Measurements from ENCODE around the gene LCLAT1. TPM values are rescaled to one million over a fixed set of nuclear protein-coding genes. Genes with fewer than 3 reads are reported as not detected.

Gene LCLAT1
- polyA plus RNA-seq, 1 experiment, result 10.8 TPM

- no peak for TF ChIP-seq CTCF (IDR thresholded peaks at IDR 0.05; ENCODE audit: insufficient read depth, low read depth, low read length)
- ChIA-PET CTCF (interaction anchor here (0.8 kb wide), 2 partner anchors 11 to 31 kb away, joined by 3 read pairs; no protein-coding TSS in a partner anchor), POLR2A (no interaction called here)
- no peak overlapping the region for H3K4me3 ChIP-seq (ENCODE audit: low read depth, low read length)
- no peaks in the 10 kb centered on the region for H3K27me3 ChIP-seq (ENCODE audit: control insufficient read depth, insufficient read depth, low read length)
- H3K36me3 ChIP-seq (ENCODE audit: control insufficient read depth, insufficient read depth, low read length), result no peaks in the 10 kb centered on the region
- DNase-seq (ENCODE audit: low read depth), result no peak
Observed at GRCh38 chr2:30649828-30650227, 202.8 kb downstream of the LCLAT1 start.

- ChIA-PET POLR2A (no interaction called here), CTCF (interaction anchor here (0.9 to 2.0 kb wide), 4 partner anchors 10 to 59 kb away, joined by 3 to 6 read pairs (median 3); no protein-coding TSS in a partner anchor)
- no peaks in the 10 kb centered on the region for H3K27me3 ChIP-seq (ENCODE audit: control insufficient read depth, insufficient read depth, low read length)
Observed at GRCh38 chr2:30652271-30652915, 205.3 kb downstream of the LCLAT1 start.

GRCh38 chr2:30653847-30654246 lies 206.8 kb downstream of the LCLAT1 start:
- no peak for TF ChIP-seq CTCF (IDR thresholded peaks at IDR 0.05; ENCODE audit: insufficient read depth, low read depth, low read length)
- H3K36me3 ChIP-seq (ENCODE audit: control insufficient read depth, insufficient read depth, low read length), result no peaks in the 10 kb centered on the region
- H3K4me3 ChIP-seq (ENCODE audit: low read depth, low read length), result no peak overlapping the region
- ChIA-PET CTCF (interaction anchor here (2.0 kb wide), 1 partner anchor 8 kb away, joined by 6 read pairs; no protein-coding TSS in a partner anchor), POLR2A (interaction anchor here (0.6 kb wide), 1 partner anchor 665 kb away, joined by 11 read pairs; no protein-coding TSS in a partner anchor)
- DNase-seq (ENCODE audit: low read depth), result no peak
- no peaks in the 10 kb centered on the region for H3K27me3 ChIP-seq (ENCODE audit: control insufficient read depth, insufficient read depth, low read length)

More at GRCh38 chr2:30652271-30652915, 205.3 kb downstream of the LCLAT1 start:
- no peak for DNase-seq (ENCODE audit: low read depth)
- Histone ChIP-seq H3K36me3 (ENCODE audit: control insufficient read depth, insufficient read depth, low read length) (no peaks in the 10 kb centered on the region), H3K4me3 (ENCODE audit: low read depth, low read length) (no peak overlapping the region)
- TF ChIP-seq CTCF (IDR thresholded peaks at IDR 0.05; ENCODE audit: insufficient read depth, low read depth, low read length), result no peak

GRCh38 chr2:30654404-30654803 lies 207.4 kb downstream of the LCLAT1 start:
- Histone ChIP-seq H3K4me3 (ENCODE audit: low read depth, low read length) (no peak overlapping the region), H3K36me3 (ENCODE audit: control insufficient read depth, insufficient read depth, low read length) (no peaks in the 10 kb centered on the region), H3K27me3 (ENCODE audit: control insufficient read depth, insufficient read depth, low read length) (no peaks in the 10 kb centered on the region)
- CTCF ChIA-PET, result interaction anchor here (0.9 kb wide), 1 partner anchor 57 kb away, joined by 3 read pairs; no protein-coding TSS in a partner anchor
- POLR2A ChIA-PET, result interaction anchor here (0.6 kb wide), 1 partner anchor 664 kb away, joined by 11 read pairs; no protein-coding TSS in a partner anchor
- DNase-seq (ENCODE audit: low read depth), result no peak
- TF ChIP-seq CTCF (IDR thresholded peaks at IDR 0.05; ENCODE audit: insufficient read depth, low read depth, low read length), result no peak

- Histone ChIP-seq H3K27me3 (ENCODE audit: control insufficient read depth, insufficient read depth, low read length) (no peaks in the 10 kb centered on the region), H3K4me3 (ENCODE audit: low read depth, low read length) (no peak overlapping the region), H3K36me3 (ENCODE audit: control insufficient read depth, insufficient read depth, low read length) (no peaks in the 10 kb centered on the region)
- ChIA-PET POLR2A (no interaction called here), CTCF (interaction anchor here (0.6 to 1.5 kb wide), 3 partner anchors 51 to 446 kb away, joined by 3 to 5 read pairs (median 3); no protein-coding TSS in a partner anchor)
- no peak for TF ChIP-seq CTCF (IDR thresholded peaks at IDR 0.05; ENCODE audit: insufficient read depth, low read depth, low read length)
- DNase-seq (ENCODE audit: low read depth), result no peak
Observed at GRCh38 chr2:30655211-30655610, 208.2 kb downstream of the LCLAT1 start.
